Myocyte (in vitro differentiated cells): ENCODE results near the gene LOXHD1. TPM values are rescaled to one million over a fixed set of nuclear protein-coding genes. Genes with fewer than 3 reads are reported as not detected.

Experiments
- DNase-seq: peaks from one replicate; pipeline ENCODE4 v3.0.0-alpha.2; 2012; ENCODE audit warnings: low read depth
- polyA plus RNA-seq: library from polyadenylated mRNA; unstranded; fragments of >200 nt; gene quantifications from one replicate; pipeline ENCODE4 v1.2.1, GENCODE V29; 2012; ENCODE audit warnings: missing spikeins
- total RNA-seq: library from RNA; depleted of rRNA; stranded (reverse); fragments of >200 nt; gene quantifications from 2 replicates; pipeline ENCODE4 v1.2.3, GENCODE V29; 2014

Gene LOXHD1
- not detected in 2 replicates for total RNA-seq
- polyA plus RNA-seq, result not detected

- no peak for DNase-seq
Observed at GRCh38 chr18:46657115-46657955, at the start of gene LOXHD1. Gene LOXHD1 (minus strand): TSS chr18:46657220. CDS start chr18:46657033, 187 bp downstream.

GRCh38 chr18:46705521-46705920, 48.5 kb upstream of the LOXHD1 start:
- DNase-seq, result no peak

- no peak for DNase-seq
Observed at GRCh38 chr18:46704816-46705215, 47.8 kb upstream of the LOXHD1 start.

- no peak for DNase-seq
Observed at GRCh38 chr18:46704189-46704588, 47.2 kb upstream of the LOXHD1 start.

GRCh38 chr18:46702471-46702870, 45.5 kb upstream of the LOXHD1 start:
- DNase-seq, result no peak

- DNase-seq, result no peak
Observed at GRCh38 chr18:46700066-46700824, 43.2 kb upstream of the LOXHD1 start.

- no peak for DNase-seq
Observed at GRCh38 chr18:46696702-46697101, 39.7 kb upstream of the LOXHD1 start.

- no peak for DNase-seq
Observed at GRCh38 chr18:46696268-46696667, 39.2 kb upstream of the LOXHD1 start.

- no peak for DNase-seq
Observed at GRCh38 chr18:46693996-46694395, 37.0 kb upstream of the LOXHD1 start.

GRCh38 chr18:46688853-46689525, 32.0 kb upstream of the LOXHD1 start:
- DNase-seq, result no peak

GRCh38 chr18:46686186-46686585, 29.2 kb upstream of the LOXHD1 start:
- no peak for DNase-seq

- no peak for DNase-seq
Observed at GRCh38 chr18:46683252-46683651, 26.2 kb upstream of the LOXHD1 start.

- DNase-seq, result no peak
Observed at GRCh38 chr18:46680784-46681695, 24.0 kb upstream of the LOXHD1 start.

- no peak for DNase-seq
Observed at GRCh38 chr18:46679846-46680598, 23.0 kb upstream of the LOXHD1 start.

- DNase-seq, result no peak
Observed at GRCh38 chr18:46678785-46679399, 21.9 kb upstream of the LOXHD1 start.

- no peak for DNase-seq
Observed at GRCh38 chr18:46678041-46678440, 21.0 kb upstream of the LOXHD1 start.

GRCh38 chr18:46677611-46678010, 20.6 kb upstream of the LOXHD1 start:
- DNase-seq, result peak; percentile 46

- DNase-seq, result no peak
Observed at GRCh38 chr18:46676182-46676835, 19.3 kb upstream of the LOXHD1 start.

- no peak for DNase-seq
Observed at GRCh38 chr18:46675112-46675511, 18.1 kb upstream of the LOXHD1 start.
